Measurements from ENCODE around the gene HIF1A.

GRCh38 chr14:61698206-61698980, 3.1 kb downstream of the HIF1A start:
- TF ChIP-seq CTCF (IDR thresholded peaks at IDR 0.05) (no peak), POLR2A (IDR thresholded peaks at IDR 0.05) (no peak)

Data from heart left ventricle (tissue), 13 donors.